GM18951 (cell line): Measurements from ENCODE around the gene MATN1.
"Not testable (repeated sequence)": the region's sequence is repeated elsewhere in the genome, so short reads cannot be mapped to it uniquely, and the experiment has no call there.

Experiments
- POLR2A ChIP-seq: IDR thresholded peaks from 4 replicates; pipeline ENCODE4 v1.6.1; 2011; ENCODE audit warnings: mild to moderate bottlenecking; ENCODE audit not compliant: insufficient read length, insufficient read depth; ENCODE audit errors: extremely low read depth
- in situ Hi-C: fragments of 300-500 bp; cut with MboI; formaldehyde crosslinking; loops from one replicate; pipeline ENCODE4 v1.12.0; 2022; ENCODE audit warnings: low sequenced_read_pairs, mixed read lengths, inconsistent platforms; ENCODE audit not compliant: unreplicated experiment

Gene MATN1

DNA sequence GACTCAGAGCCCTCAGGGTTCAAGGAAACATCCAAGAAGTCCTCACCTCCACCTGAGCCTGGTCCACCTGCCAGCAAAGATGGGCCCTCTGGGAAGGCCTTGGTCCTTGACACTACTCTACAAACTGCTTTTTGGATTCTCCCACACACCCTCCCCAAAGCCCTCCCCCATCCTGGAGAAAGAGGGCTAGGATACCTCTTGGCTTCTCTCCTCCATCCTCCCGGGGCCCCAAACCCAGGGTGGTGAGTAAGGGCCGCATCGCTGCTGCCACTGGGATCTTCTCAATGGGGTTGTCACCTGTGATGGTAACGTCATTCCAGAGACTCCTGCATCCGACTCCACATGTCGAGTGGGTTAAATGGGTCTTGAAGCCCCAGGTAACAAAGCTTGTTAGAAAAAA lies 26.6 kb downstream of the MATN1 start:
- in situ Hi-C loops, result no loop called here
- no peak for TF ChIP-seq POLR2A

DNA sequence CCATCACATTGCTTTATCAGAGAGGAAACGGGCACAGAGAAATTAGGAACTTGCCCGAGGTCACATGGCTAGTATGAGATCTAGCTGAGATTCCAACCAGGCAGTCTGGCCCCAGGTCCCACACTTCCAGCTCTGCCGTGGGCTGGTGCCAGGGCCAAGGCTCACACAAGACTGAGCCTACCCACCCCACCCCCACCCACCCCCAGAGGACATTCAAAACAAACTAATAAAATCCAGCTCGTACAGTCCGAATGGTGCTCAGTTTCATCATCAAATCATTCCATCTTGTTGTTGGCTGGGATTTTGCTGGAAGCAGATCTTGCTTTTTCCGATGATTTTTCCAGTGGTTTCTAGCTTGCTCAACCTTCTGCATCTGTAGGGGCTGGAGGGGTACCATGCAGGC lies 27.9 kb downstream of the MATN1 start:
- TF ChIP-seq POLR2A, result no peak
- in situ Hi-C loops, result no loop called here

DNA sequence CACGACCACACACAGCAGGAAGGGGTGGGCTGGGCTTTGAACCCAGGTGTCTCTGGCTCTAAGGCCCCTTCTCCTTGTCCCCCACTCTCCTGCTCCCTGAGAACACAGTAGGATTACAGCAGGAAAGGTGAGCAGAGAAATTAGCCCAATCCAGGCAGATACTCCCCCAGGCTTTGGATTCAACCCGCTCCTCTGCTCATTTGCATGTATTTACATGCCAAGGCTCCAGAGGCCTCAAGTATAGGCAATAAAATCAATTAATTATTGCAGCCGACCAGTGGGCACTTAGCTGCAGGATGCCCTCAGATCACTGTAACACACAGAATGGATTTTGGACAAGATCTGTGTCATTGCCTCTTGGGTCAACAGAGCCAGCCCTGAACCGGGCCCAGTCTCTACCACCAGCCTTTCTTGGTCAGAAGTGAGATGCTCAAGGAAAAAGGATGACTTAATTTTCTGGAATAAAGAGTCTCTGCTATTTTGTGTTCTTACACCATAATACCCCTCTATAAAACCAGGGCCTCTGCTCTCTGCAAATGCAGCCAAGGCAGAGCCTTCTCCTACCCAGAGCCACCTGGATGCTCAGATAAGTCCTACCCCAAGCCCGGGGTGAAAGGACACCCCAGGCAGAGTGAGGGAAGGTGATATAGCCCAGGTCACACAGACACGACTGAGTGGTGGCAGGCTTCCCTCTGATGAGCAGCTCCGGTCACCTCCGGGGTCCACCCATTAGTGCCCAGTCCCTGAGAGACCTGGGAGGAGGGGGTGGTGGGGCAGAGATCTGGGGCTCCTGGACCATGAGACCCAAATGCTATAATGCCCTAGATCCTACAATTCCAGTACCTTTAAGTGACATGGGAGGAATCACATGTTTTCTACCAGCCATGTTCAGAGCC lies 28.9 kb downstream of the MATN1 start:
- in situ Hi-C loops, result no loop called here
- TF ChIP-seq POLR2A, result no peak

DNA sequence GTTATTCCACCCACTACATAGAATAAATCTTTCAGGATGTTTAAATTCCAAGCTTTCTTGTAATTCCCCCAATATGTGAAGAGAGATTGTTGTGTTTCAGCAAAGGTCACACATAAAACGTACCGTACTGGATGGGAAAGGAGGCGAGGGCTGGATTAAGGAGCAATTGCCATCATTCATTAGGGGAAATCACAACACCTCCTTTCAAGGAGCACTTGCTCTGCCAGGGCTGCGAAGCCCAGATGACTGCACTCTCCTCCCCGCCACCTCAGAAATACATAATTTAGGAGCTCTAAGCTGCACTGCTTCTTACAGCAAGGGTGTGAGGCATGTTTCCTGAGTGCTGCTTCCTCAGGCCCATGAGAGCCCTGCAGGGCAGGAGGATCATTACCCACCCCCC lies 29.6 kb downstream of the MATN1 start:
- TF ChIP-seq POLR2A, result no peak
- in situ Hi-C loops, result no loop called here

DNA sequence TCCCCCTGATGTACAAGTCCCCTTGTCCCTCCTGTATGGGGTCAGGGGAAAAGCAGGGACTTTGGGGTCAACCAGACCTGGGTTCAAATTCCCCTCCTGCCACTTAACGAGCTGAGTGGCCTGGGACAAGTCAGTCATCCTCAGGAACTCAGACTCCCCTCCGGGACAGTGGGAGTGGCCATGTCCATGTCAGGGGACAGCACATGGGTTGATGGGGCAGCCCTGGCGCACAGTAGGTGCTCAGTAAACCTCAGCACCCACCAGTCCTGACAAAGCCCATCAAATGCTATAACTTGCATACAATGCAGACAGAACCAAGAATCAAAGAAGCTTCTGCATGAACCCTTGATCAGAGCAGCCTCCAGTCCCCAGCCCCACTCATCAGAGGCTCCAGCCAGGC lies 30.0 kb downstream of the MATN1 start:
- TF ChIP-seq POLR2A, result no peak
- in situ Hi-C loops, result no loop called here

DNA sequence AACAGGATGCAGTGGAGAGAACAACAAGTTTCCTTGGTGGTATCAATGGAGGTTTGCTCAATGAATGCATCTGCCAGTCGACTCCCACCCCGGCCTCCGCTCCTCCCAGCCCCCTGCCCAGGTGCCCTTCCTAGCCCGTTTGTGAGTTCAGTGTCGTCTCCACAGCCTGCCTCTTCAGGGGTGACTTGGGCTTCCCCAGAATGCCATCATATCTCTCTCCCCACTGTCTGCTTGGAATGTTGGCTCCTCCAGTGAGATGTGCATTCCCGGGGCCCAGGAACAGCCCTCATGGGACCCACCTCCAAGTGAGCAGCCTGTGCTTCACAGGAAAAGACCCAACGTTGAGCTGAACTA lies 30.5 kb downstream of the MATN1 start:
- no peak for TF ChIP-seq POLR2A
- in situ Hi-C loops, result no loop called here

DNA sequence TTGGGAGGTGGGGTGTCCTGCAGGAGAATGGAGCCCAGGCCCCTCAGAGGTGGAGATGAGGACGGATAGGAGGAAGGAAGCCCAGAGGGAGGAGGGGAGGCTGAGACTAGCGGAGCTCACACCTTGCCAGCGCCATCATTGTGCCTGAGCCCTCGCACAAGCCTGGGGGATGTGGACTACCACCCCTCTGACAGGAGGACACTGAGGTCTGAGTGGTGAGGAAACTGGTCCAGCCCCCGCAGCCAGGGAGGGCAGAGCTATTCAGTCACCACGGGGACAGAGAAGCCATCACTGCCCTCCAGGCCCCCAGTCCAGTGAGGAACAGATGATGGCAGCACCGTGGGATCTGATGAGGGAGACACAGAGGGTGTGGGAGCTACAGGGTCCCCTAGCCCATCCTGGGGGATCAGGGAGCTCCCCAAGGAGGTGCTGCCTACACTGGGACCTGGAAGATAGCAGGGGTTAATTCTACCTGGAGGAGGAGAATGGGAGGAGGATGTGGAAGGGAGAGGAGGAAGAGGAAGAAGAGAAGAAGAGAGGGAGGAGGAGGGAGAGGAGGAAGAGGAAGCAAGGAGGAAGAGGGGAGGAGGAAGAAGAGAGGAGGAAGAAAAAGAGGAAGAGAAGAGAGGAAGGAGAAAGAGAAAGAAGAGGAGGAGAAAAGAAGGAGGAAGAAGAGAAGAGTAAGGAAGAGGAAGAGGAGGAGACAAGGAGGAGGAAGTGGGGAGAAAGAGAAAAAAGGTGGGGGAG lies 31.0 kb downstream of the MATN1 start:
- no peak for TF ChIP-seq POLR2A
- in situ Hi-C loops, result no loop called here

DNA sequence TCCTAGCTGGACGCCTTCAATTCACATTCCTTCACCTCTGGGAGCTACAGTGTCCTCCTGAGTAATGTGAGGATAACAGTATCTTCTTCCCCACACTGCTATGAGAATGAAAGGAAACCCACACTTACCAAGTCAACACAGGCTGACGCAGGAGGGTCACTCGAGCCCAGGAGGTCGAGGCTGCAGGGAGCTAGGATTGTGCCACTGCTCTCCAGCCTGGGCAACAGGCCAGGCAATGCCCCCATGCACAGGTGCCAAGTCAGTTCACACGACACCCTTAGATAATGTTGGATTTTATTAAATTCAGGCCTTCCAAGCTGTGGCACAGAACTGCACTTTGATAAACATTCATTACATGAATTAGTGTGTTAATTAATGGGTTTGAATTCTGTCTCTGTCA lies 31.9 kb downstream of the MATN1 start:
- TF ChIP-seq POLR2A, result no peak
- in situ Hi-C loops, result no loop called here

DNA sequence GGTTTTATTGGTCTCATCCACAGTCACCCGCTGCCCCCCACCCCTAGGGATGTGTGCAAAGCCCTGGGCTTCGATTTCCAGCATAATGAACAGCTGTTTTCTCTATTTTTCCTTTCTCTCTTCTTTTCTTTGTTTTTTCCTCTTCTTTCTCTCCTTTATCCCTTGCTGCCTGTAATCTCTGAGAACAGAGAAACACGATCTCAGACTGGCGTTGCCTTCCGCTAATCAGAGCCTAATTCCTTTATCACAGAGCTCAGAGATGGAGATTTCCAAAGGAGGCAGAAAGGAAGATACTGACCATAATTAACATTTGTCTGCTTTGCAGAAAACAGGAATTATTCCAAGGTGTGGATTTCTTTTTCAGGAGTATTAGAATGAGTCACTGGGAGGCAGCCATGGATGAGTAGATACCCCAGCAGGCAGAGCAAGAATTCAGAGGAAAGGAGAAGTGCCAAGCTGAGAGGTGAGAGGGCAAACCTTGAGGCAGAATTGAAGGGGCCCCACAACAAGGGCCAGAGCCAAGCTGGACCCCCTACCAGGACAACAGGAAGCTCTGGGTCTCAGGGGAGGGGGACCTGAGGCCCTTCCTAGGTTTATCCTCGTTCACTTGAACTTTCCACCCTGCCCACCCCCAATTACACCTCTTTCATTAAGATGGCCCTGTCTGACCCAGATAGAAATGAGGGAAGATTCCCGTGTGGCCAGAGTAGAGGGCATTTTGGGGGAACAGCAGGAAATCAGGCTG lies 33.3 kb downstream of the MATN1 start:
- TF ChIP-seq POLR2A, result no peak
- in situ Hi-C loops, result no loop called here

DNA sequence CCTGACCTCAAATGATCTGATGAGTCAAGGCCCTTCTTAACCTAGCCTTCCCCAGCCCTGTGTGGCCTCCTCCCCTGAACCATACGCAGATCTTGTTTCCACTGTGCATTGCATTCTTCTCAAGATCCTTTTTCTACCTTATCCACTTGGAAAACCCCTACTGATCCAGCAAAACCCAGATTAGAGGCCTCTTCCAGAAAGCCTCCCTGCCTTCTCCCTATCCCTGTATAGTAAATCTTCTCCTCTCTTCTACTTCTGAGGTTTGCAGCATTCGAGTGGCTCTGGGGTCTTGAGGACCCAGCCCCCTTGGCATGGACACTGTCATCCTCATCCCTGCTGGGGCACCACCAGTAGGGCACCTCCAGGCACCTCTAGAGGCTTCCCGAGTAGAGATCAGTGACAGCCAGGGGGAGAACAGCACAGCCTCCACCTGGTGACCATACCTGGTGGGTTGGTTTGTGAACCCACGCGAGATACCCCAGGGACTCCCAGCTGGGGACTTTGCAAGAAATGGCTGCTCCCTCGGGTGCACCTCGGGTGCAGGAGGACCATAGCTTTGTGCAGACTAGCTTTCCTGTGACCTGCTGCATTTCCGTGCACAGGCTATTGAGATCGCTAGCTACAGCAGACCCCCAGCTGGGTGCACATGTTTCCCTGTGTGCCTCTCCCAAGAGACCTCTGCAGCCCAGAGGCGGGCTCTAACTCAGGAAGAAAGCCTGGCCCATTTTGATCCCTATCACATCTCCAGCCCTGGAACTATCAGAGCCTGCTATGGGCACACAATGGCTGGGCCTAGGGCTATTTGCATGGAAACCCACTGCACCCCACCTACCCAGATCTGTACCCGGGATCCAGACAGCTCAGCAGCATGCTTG lies 34.2 kb downstream of the MATN1 start:
- in situ Hi-C loops, result no loop called here
- TF ChIP-seq POLR2A, result no peak

DNA sequence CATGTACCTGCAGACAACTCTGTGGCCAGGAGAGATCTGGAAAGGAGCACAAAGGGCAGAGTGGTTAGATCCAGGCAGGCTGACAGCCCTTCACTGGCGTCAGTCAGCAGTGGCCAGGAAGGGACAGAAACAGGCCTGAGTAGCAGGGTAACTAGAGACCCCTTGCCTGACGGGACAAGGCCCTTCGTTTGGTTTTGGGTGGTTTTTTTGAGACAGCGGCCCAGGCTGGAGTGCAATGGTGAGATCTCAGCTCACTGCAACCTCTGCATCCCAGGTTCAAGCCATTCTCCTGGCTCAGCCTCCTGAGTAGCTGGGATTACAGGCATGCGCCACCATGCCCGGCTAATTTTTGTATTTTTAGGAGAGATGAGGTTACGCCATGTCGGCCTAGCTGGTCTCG lies 34.9 kb downstream of the MATN1 start:
- in situ Hi-C loops, result not testable (repeated sequence)

DNA sequence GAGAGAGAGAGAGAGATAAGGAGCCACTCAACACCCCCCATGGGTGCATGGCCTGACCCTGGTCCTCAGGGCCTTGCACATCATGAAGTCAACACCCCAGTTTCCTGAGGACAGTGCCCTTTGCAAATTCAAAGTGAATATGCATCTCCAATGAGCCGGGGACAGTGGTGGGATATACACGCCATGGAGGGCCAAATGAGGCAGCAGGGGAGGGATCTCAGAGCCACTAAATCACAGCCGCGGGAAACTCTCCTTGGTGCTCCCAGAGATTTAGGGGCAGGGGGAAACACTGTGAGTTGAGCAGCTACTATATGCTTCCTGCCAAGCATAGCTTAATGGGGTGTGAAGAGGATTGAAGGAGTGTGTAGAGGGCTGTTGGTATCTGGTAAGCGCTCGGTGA lies 35.5 kb downstream of the MATN1 start:
- no peak for TF ChIP-seq POLR2A
- in situ Hi-C loops, result no loop called here
